Measurements from ENCODE around the gene PDE4D. TPM values are rescaled to one million over a fixed set of nuclear protein-coding genes. Genes with fewer than 3 reads are reported as not detected.

Gene PDE4D
- total RNA-seq, 4 donors from 2014 or later: 6.0 to 36.2 (median 10.0) TPM

- DNase-seq: no peak
- Histone ChIP-seq H3K9me3 (no peaks in the 10 kb centered on the region), H3K27me3 (no peaks in the 10 kb centered on the region), H3K4me1 (peaks cover 0 to 5% (median 0%) of the 10 kb centered on the region in 3 donors), H3K36me3 (no peaks in the 10 kb centered on the region), H3K4me3 (no peak overlapping the region), H3K27ac (no peak overlapping the region)
- no peak for TF ChIP-seq CTCF (IDR thresholded peaks at IDR 0.05)
- no peak for TF ChIP-seq POLR2A (IDR thresholded peaks at IDR 0.05)
- intact Hi-C loops (cut with DNase I): no loop called here
- WGBS, 2 donors: 32 to 41% methylated on average over 2 of the region's 2 CpGs
Measured at GRCh38 chr5:59446356-59446755, 447.2 kb downstream of the PDE4D start.

- TF ChIP-seq POLR2A (IDR thresholded peaks at IDR 0.05) (no peak), CTCF (IDR thresholded peaks at IDR 0.05) (no peak)
- no peak overlapping the region for H3K4me3 ChIP-seq
- H3K9me3 ChIP-seq: no peaks in the 10 kb centered on the region
- H3K27ac ChIP-seq: no peak overlapping the region
- intact Hi-C loops (cut with DNase I): no loop called here
- no peak for DNase-seq
- H3K27me3 ChIP-seq: no peaks in the 10 kb centered on the region
- H3K4me1 ChIP-seq: peaks cover 0 to 5% (median 0%) of the 10 kb centered on the region in 3 donors
- no peaks in the 10 kb centered on the region for H3K36me3 ChIP-seq
- WGBS, 2 donors: 88 to 97% methylated on average over 1 of the region's 1 CpG
Measured at GRCh38 chr5:59445741-59446140, 447.8 kb downstream of the PDE4D start.

- TF ChIP-seq POLR2A (IDR thresholded peaks at IDR 0.05) (no peak), CTCF (IDR thresholded peaks at IDR 0.05) (no peak)
- DNase-seq: no peak
- intact Hi-C loops (cut with DNase I): no loop called here
- Histone ChIP-seq H3K36me3 (no peaks in the 10 kb centered on the region), H3K27me3 (no peaks in the 10 kb centered on the region), H3K4me3 (no peak overlapping the region), H3K4me1 (no peaks in the 10 kb centered on the region), H3K27ac (no peak overlapping the region), H3K9me3 (no peaks in the 10 kb centered on the region)
- 88 to 100% methylated on average over 3 of the region's 3 CpGs for WGBS, 2 donors
Measured at GRCh38 chr5:59439303-59439702, 454.2 kb downstream of the PDE4D start.

GRCh38 chr5:59437176-59437575 lies 456.4 kb downstream of the PDE4D start:
- no peaks in the 10 kb centered on the region for H3K4me1 ChIP-seq
- H3K27ac ChIP-seq: no peak overlapping the region
- H3K27me3 ChIP-seq: no peaks in the 10 kb centered on the region
- no peaks in the 10 kb centered on the region for H3K36me3 ChIP-seq
- H3K9me3 ChIP-seq: no peaks in the 10 kb centered on the region
- intact Hi-C loops (cut with DNase I): no loop called here
- no peak for DNase-seq
- 33 to 38% methylated on average over 2 of the region's 2 CpGs for WGBS, 2 donors
- TF ChIP-seq CTCF (IDR thresholded peaks at IDR 0.05) (no peak), POLR2A (IDR thresholded peaks at IDR 0.05) (no peak)
- H3K4me3 ChIP-seq: no peak overlapping the region

- whole genome bisulfite sequencing, 2 donors: 75 to 82% methylated on average over 5 of the region's 5 CpGs
- TF ChIP-seq POLR2A (IDR thresholded peaks at IDR 0.05): no peak
- no peak for TF ChIP-seq CTCF (IDR thresholded peaks at IDR 0.05)
- Histone ChIP-seq H3K27ac (no peak overlapping the region), H3K4me1 (no peaks in the 10 kb centered on the region), H3K27me3 (no peaks in the 10 kb centered on the region), H3K4me3 (no peak overlapping the region), H3K9me3 (no peaks in the 10 kb centered on the region), H3K36me3 (no peaks in the 10 kb centered on the region)
- intact Hi-C loops (cut with DNase I): no loop called here
- DNase-seq: no peak
Measured at GRCh38 chr5:59436364-59437148, 457.0 kb downstream of the PDE4D start.

Data from esophagus squamous epithelium (tissue), 5 donors.